IMR-90 (cell line): ENCODE data around the gene FAM162A.

Source experiments
- BHLHE40 ChIP-seq: fragments of 150-350 bp; IDR thresholded peaks from 2 replicates; pipeline ENCODE4 v1.6.1; 2016; ENCODE audit warnings: mild to moderate bottlenecking, low read depth, low read length
- CEBPB ChIP-seq: IDR thresholded peaks from 2 replicates; pipeline ENCODE4 v1.6.1; 2012; ENCODE audit warnings: low read depth, low read length, improper control_type of control experiment
- ELK1 ChIP-seq: fragments of 150-350 bp; IDR thresholded peaks from 2 replicates; pipeline ENCODE4 v1.6.1; 2016; ENCODE audit warnings: low read depth, mild to moderate bottlenecking, low read length, moderate library complexity, borderline replicate concordance
- FOS ChIP-seq: fragments of 150-350 bp; IDR thresholded peaks from 2 replicates; pipeline ENCODE4 v1.6.1; 2016; ENCODE audit warnings: low read depth, low read length
- MAFK ChIP-seq: IDR thresholded peaks from 2 replicates; pipeline ENCODE4 v1.6.1; 2012; ENCODE audit warnings: low read depth, low read length, improper control_type of control experiment
- RAD21 ChIP-seq: IDR thresholded peaks from 2 replicates; pipeline ENCODE4 v1.6.1; 2012; ENCODE audit warnings: low read length, improper control_type of control experiment
- RFX5 ChIP-seq: IDR thresholded peaks from 2 replicates; pipeline ENCODE4 v1.8.0; 2012; ENCODE audit warnings: low read depth, mild to moderate bottlenecking, low read length, moderate library complexity
- TF ChIP-seq, protein P1 (sequence below): conservative IDR thresholded peaks from 2 replicates; pipeline ENCODE4 v1.5.1; 2012; ENCODE audit warnings: mild to moderate bottlenecking, low read depth, low read length, improper control_type of control experiment

GRCh38 chr3:122374034-122374433 is 9.9 kb upstream of the FAM162A start:
- TF ChIP-seq, protein P1, sequence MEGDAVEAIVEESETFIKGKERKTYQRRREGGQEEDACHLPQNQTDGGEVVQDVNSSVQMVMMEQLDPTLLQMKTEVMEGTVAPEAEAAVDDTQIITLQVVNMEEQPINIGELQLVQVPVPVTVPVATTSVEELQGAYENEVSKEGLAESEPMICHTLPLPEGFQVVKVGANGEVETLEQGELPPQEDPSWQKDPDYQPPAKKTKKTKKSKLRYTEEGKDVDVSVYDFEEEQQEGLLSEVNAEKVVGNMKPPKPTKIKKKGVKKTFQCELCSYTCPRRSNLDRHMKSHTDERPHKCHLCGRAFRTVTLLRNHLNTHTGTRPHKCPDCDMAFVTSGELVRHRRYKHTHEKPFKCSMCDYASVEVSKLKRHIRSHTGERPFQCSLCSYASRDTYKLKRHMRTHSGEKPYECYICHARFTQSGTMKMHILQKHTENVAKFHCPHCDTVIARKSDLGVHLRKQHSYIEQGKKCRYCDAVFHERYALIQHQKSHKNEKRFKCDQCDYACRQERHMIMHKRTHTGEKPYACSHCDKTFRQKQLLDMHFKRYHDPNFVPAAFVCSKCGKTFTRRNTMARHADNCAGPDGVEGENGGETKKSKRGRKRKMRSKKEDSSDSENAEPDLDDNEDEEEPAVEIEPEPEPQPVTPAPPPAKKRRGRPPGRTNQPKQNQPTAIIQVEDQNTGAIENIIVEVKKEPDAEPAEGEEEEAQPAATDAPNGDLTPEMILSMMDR: no peak
- TF ChIP-seq ELK1 (no peak), RAD21 (no peak), RFX5 (no peak), MAFK (no peak), CEBPB (no peak), FOS (no peak), BHLHE40 (no peak)
